ENCODE results near the gene FCRL1.

- TF ChIP-seq CTCF (conservative IDR thresholded peaks at IDR 0.05; ENCODE audit: low read length) (no peak), EZH2phosphoT487 (IDR thresholded peaks at IDR 0.05; ENCODE audit: borderline replicate concordance) (no peak)
Observed at GRCh38 chr1:157830887-157831286, 11.0 kb upstream of the FCRL1 start.
